ENCODE data around the gene BRD2. TPM values are rescaled to one million over a fixed set of nuclear protein-coding genes. Genes with fewer than 3 reads are reported as not detected.

Gene BRD2
- total RNA-seq, 4 donors from 2014 or later, result 62.5 to 108 (median 86.6) TPM

GRCh38 chr6:33007831-33008400, 39.5 kb downstream of the BRD2 start:
- Histone ChIP-seq H3K36me3 (no peaks in the 10 kb centered on the region), H3K27me3 (peaks cover 0 to 8% (median 4%) of the 10 kb centered on the region in 3 donors), H3K4me1 (no peaks in the 10 kb centered on the region), H3K4me3 (no peak overlapping the region), H3K27ac (no peak overlapping the region), H3K9me3 (no peaks in the 10 kb centered on the region)
- ATAC-seq (no peak), DNase-seq (no peak)
- in situ Hi-C loops (cut with MboI; ENCODE audit: low sequenced_read_pairs in 4 of 4), result no loop called here
- intact Hi-C loops (cut with DNase I; ENCODE audit: low total_unique reads), result loop anchor here (10.0 kb wide), 1 partner anchor 137 kb away; no protein-coding TSS in a partner anchor
- TF ChIP-seq POLR2A (IDR thresholded peaks at IDR 0.05) (no peak), CTCF (IDR thresholded peaks at IDR 0.05 in 4 of 5, conservative IDR thresholded peaks at IDR 0.05 in 1 of 5) (no peak)

GRCh38 chr6:33008944-33009861, 40.8 kb downstream of the BRD2 start, which contains the start of gene HLA-DOA:
TSS of gene HLA-DOA (minus strand) at chr6:33009591.
- Histone ChIP-seq H3K4me1 (no peaks in the 10 kb centered on the region), H3K36me3 (no peaks in the 10 kb centered on the region), H3K9me3 (no peaks in the 10 kb centered on the region), H3K4me3 (peak within 1 kb of the TSS in 1 of 4 donors; percentile 15), H3K27ac (no peak within 1 kb of the TSS), H3K27me3 (peaks cover 0 to 11% (median 5%) of the 10 kb centered on the region in 3 donors)
- intact Hi-C loops (cut with DNase I; ENCODE audit: low total_unique reads) (loop anchor here (10.0 kb wide), 1 partner anchor 136 kb away; no protein-coding TSS in a partner anchor), in situ Hi-C loops (cut with MboI; ENCODE audit: low sequenced_read_pairs in 4 of 4) (no loop called here)
- TF ChIP-seq CTCF (IDR thresholded peaks at IDR 0.05 in 4 of 5, conservative IDR thresholded peaks at IDR 0.05 in 1 of 5) (no peak), POLR2A (IDR thresholded peaks at IDR 0.05) (no peak)
- no peak for DNase-seq
- ATAC-seq, result peak in 1 of 2 donors; percentile 51

GRCh38 chr6:33010356-33010755, 42.0 kb downstream of the BRD2 start:
- Histone ChIP-seq H3K27ac (no peak overlapping the region), H3K4me1 (peaks cover 0 to 8% of the 10 kb centered on the region in 2 donors), H3K4me3 (no peak overlapping the region), H3K27me3 (peaks cover 0 to 11% (median 5%) of the 10 kb centered on the region in 3 donors), H3K36me3 (no peaks in the 10 kb centered on the region), H3K9me3 (no peaks in the 10 kb centered on the region)
- intact Hi-C loops (cut with DNase I; ENCODE audit: low total_unique reads), result loop anchor here (10.0 kb wide), 1 partner anchor 154 kb away; no protein-coding TSS in a partner anchor
- in situ Hi-C loops (cut with MboI; ENCODE audit: low sequenced_read_pairs in 4 of 4), result loop anchor here (10.0 kb wide), 2 partner anchors 74 to 234 kb away; no protein-coding TSS in a partner anchor
- DNase-seq, result no peak
- no peak for ATAC-seq
- TF ChIP-seq POLR2A (IDR thresholded peaks at IDR 0.05), result no peak

GRCh38 chr6:33013608-33014007, 45.2 kb downstream of the BRD2 start:
- in situ Hi-C loops (cut with MboI; ENCODE audit: low sequenced_read_pairs in 4 of 4) (loop anchor here (10.0 kb wide), 2 partner anchors 71 to 231 kb away; no protein-coding TSS in a partner anchor), intact Hi-C loops (cut with DNase I; ENCODE audit: low total_unique reads) (loop anchor here (1.0 to 10.0 kb wide), 2 partner anchors 151 to 235 kb away; no protein-coding TSS in a partner anchor)
- no peak for DNase-seq
- Histone ChIP-seq H3K4me1 (peaks cover 4 to 8% of the 10 kb centered on the region in 2 donors), H3K27me3 (peaks cover 0 to 11% (median 5%) of the 10 kb centered on the region in 3 donors), H3K9me3 (no peaks in the 10 kb centered on the region), H3K4me3 (no peak overlapping the region), H3K36me3 (no peaks in the 10 kb centered on the region), H3K27ac (no peak overlapping the region)
- no peak for ATAC-seq
- TF ChIP-seq POLR2A (IDR thresholded peaks at IDR 0.05), result no peak
- TF ChIP-seq CTCF (IDR thresholded peaks at IDR 0.05 in 4 of 5, conservative IDR thresholded peaks at IDR 0.05 in 1 of 5), result no peak
